Activated CD4-positive, alpha-beta T cell treated with anti-CD3 and anti-CD28 coated beads, Interleukin-2, Interleukin-6, amounts not matched to agents 100 ng/mL and 50 ng/mL, durations not matched to agents 16 hours and 8 hours (primary cell): ENCODE data around the gene FXYD1.

Experiments used
- DNase-seq: peaks from one replicate; pipeline ENCODE4 v3.0.0-alpha.2; 2020

Gene FXYD1

GRCh38 chr19:35108730-35109129 lies 29.9 kb upstream of the FXYD1 start:
- DNase-seq, result no peak

- no peak for DNase-seq
These were observed 29.1 kb upstream of the FXYD1 start for GRCh38 chr19:35109395-35110112.

- no peak for DNase-seq
These were observed 27.6 kb upstream of the FXYD1 start for GRCh38 chr19:35110974-35111373.

- no peak for DNase-seq
These were observed 25.5 kb upstream of the FXYD1 start for GRCh38 chr19:35112995-35113688.

- peak; percentile 68 for DNase-seq
These were observed 24.1 kb upstream of the FXYD1 start for GRCh38 chr19:35114353-35115176.

- DNase-seq, result no peak
These were observed 23.3 kb upstream of the FXYD1 start, which contains the start of gene FXYD3 for GRCh38 chr19:35115177-35115951. Gene FXYD3 (plus strand): TSS chr19:35115823. CDS start chr19:35119377, 3,554 bp downstream.

- DNase-seq, result no peak
These were observed 22.4 kb upstream of the FXYD1 start for GRCh38 chr19:35116072-35116801.

GRCh38 chr19:35117116-35117515 lies 21.5 kb upstream of the FXYD1 start:
- no peak for DNase-seq

- DNase-seq, result no peak
These were observed 20.8 kb upstream of the FXYD1 start for GRCh38 chr19:35117799-35118198.

- DNase-seq, result no peak
These were observed 20.2 kb upstream of the FXYD1 start for GRCh38 chr19:35118268-35119020.

GRCh38 chr19:35119091-35119490 lies 19.5 kb upstream of the FXYD1 start:
- DNase-seq, result no peak

- DNase-seq, result no peak
These were observed 19.0 kb upstream of the FXYD1 start for GRCh38 chr19:35119578-35120155.

GRCh38 chr19:35120492-35120891 lies 18.1 kb upstream of the FXYD1 start:
- no peak for DNase-seq

- DNase-seq, result no peak
These were observed 17.7 kb upstream of the FXYD1 start for GRCh38 chr19:35120898-35121297.

- no peak for DNase-seq
These were observed 15.7 kb upstream of the FXYD1 start for GRCh38 chr19:35122687-35123551.

- no peak for DNase-seq
These were observed 15.1 kb upstream of the FXYD1 start for GRCh38 chr19:35123573-35123972.

- DNase-seq, result peak; percentile 90
These were observed 14.2 kb upstream of the FXYD1 start for GRCh38 chr19:35124098-35125060.

GRCh38 chr19:35125270-35125717 lies 13.3 kb upstream of the FXYD1 start:
- DNase-seq, result no peak
